K562 (cell line): Measurements from ENCODE around the gene RCL1. TPM values are rescaled to one million over a fixed set of nuclear protein-coding genes. Genes with fewer than 3 reads are reported as not detected.
A peak's percentile ranks its signal among the peaks of the same experiment; 100 is the strongest.

Experiments used
- GABPB2 ChIP-seq: fragments of 250-450 bp; sonication (Bioruptor Pico); conservative IDR thresholded peaks from 2 replicates; pipeline ENCODE4 v1.5.1; 2021; ENCODE audit warnings: mild to moderate bottlenecking
- LCOR ChIP-seq: sonication (generic); formaldehyde crosslinking; IDR thresholded peaks from 2 replicates; pipeline ENCODE4 v1.8.0; 2022; ENCODE audit warnings: mild to moderate bottlenecking, missing genetic modification reagents
- NR4A1 ChIP-seq, 2 experiments: fragments of 250-450 bp in 1 of 2; fragments of 450-650 bp in 1 of 2; sonication (Bioruptor Pico) in 1 of 2; IDR thresholded peaks; 2 replicates each; pipeline versions ENCODE4 v1.4.0 to v1.6.1; 2016 to 2020; ENCODE audit warnings: mild to moderate bottlenecking in 2 of 2, missing compliant biosample characterization in 1 of 2, missing genetic modification characterization in 1 of 2, moderate library complexity in 1 of 2
- STAG1 ChIP-seq: sonication (generic); formaldehyde crosslinking; IDR thresholded peaks from 2 replicates; pipeline ENCODE4 v1.5.0; 2020; ENCODE audit warnings: missing genetic modification reagents, borderline replicate concordance
- TOE1 ChIP-seq, 2 experiments: fragments of 450-650 bp in 1 of 2; sonication (generic) in 1 of 2; formaldehyde crosslinking in 1 of 2; IDR thresholded peaks; 2 replicates each; pipeline versions ENCODE4 v1.7.1 to v1.8.0; 2016 to 2022; ENCODE audit warnings: borderline replicate concordance in 2 of 2, mild to moderate bottlenecking in 2 of 2, antibody characterized with exemption in 1 of 2, inconsistent platforms in 1 of 2, low read depth in 1 of 2, missing genetic modification reagents in 1 of 2, moderate library complexity in 1 of 2
- ZKSCAN8 ChIP-seq: fragments of 200-800 bp; sonication (Bioruptor generic); IDR thresholded peaks from 2 replicates; pipeline ENCODE4 v1.6.1; 2016; ENCODE audit warnings: missing genetic modification characterization, missing compliant biosample characterization
- ZNF24 ChIP-seq: fragments of 450-650 bp; IDR thresholded peaks from 2 replicates; pipeline ENCODE4 v1.6.1; 2016
- polyA plus RNA-seq, 8 experiments: library from polyadenylated mRNA; depleted of rRNA in 4 of 8; stranded (reverse) in 5 of 8; unstranded in 3 of 8; fragments of >200 nt; fragmentation: Nextera tagmentation in 2 of 8; fragmentation: Illumina TruSeq in 1 of 8; extraction: Ambion mirVana in 2 of 8; extraction: Trizol in 1 of 8; gene quantifications; 2 replicates each; pipeline versions ENCODE4 v1.2.1 to v1.2.3, GENCODE V29; 2011 to 2014; ENCODE audit warnings: inconsistent platforms in 1 of 8, missing spikeins in 1 of 8
- total RNA-seq, 7 experiments: library from RNA; depleted of rRNA in 6 of 7; stranded (reverse); fragments of >200 nt in 6 of 7; fragmentation: Illumina TruSeq in 2 of 7; extraction: Trizol in 2 of 7; gene quantifications; 2 replicates each; pipeline versions ENCODE4 v1.2.1 to v1.2.3, GENCODE V29; 2011 to 2021; ENCODE audit warnings: low replicate concordance in 1 of 7
- TF ChIP-seq, protein P1 (sequence below): IDR thresholded peaks from 3 replicates; pipeline ENCODE4 v1.6.1; 2011; ENCODE audit warnings: borderline replicate concordance, mild to moderate bottlenecking, moderate library complexity; ENCODE audit not compliant: insufficient read length; ENCODE audit errors: extremely low read depth
- TF ChIP-seq, protein P2 (sequence below): fragments of 250-450 bp; sonication (Bioruptor Pico); IDR thresholded peaks from 2 replicates; pipeline ENCODE4 v1.4.0; 2020
- TF ChIP-seq, protein P3 (sequence below), 2 experiments: fragments of 450-650 bp; IDR thresholded peaks; 2 replicates each; pipeline ENCODE4 v1.6.1; 2016; ENCODE audit warnings: mild to moderate bottlenecking in 2 of 2, borderline replicate concordance in 1 of 2, low read depth in 1 of 2, moderate library complexity in 1 of 2

RCL1 gene
- total and polyA plus RNA-seq, 9 of the 15 experiments (the other 6 are each of a cell fraction or from before 2014, with no cell fraction given), result 24.0 to 67.7 (median 38.6) TPM

DNA sequence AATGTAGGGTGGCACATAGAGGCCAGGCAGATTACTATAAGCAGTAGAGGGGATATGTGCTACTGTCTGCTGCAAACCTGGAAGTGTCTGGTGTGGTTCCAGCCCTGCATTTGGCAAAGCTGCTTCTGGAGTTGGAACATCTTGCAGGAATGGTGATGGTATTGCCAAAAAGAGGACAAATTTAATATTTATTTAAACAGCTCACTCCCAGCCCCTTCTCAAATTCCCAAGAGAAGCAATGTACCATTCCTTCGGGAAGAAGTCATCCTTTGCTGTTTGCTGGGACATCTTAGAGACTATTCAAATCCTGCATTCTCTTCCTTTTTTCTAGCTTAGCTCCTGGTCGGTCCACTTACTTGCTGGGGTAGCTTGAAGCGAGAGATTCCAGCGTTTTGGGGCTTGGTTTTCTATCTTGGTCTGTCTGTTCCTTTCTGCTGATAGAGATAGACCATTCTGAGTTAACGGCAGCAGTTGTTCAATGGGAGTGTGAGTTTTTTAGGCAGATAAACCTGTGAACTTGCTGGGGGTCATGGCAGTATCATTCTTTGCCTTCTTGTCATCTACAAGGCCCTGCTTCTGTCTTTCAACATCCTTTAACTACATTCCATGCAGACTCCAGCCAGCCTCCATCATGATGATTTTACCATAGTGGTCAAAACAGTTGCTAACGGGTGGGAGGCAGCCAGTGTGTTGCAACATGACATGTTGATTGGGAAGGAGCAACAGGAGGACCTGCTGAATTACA, 69.9 kb downstream of the RCL1 start (continued):
- TF ChIP-seq GABPB2 (CRISPR knock-in tag) (no peak), TOE1 (IDR thresholded peaks at IDR 0.05; ENCODE audit: borderline replicate concordance) (0 out of 2 replicates have a peak, but pooled peaks have one; percentile 48), TOE1 (CRISPR knock-in tag; IDR thresholded peaks at IDR 0.05; ENCODE audit: borderline replicate concordance, low read depth) (no peak), ZKSCAN8 (peak; percentile 17; the same call in 1 of the 2 replicates), ZNF24 (peak; percentile 79; the same call in 1 of the 2 replicates), STAG1 (CRISPR knock-in tag) (no peak), NR4A1 (CRISPR knock-in tag; IDR thresholded peaks at IDR 0.05) (no peak), NR4A1 (tag; IDR thresholded peaks at IDR 0.05) (peak; percentile 78; the same call in 1 of the 2 replicates), LCOR (peak; percentile 85)
- TF ChIP-seq, protein P1, sequence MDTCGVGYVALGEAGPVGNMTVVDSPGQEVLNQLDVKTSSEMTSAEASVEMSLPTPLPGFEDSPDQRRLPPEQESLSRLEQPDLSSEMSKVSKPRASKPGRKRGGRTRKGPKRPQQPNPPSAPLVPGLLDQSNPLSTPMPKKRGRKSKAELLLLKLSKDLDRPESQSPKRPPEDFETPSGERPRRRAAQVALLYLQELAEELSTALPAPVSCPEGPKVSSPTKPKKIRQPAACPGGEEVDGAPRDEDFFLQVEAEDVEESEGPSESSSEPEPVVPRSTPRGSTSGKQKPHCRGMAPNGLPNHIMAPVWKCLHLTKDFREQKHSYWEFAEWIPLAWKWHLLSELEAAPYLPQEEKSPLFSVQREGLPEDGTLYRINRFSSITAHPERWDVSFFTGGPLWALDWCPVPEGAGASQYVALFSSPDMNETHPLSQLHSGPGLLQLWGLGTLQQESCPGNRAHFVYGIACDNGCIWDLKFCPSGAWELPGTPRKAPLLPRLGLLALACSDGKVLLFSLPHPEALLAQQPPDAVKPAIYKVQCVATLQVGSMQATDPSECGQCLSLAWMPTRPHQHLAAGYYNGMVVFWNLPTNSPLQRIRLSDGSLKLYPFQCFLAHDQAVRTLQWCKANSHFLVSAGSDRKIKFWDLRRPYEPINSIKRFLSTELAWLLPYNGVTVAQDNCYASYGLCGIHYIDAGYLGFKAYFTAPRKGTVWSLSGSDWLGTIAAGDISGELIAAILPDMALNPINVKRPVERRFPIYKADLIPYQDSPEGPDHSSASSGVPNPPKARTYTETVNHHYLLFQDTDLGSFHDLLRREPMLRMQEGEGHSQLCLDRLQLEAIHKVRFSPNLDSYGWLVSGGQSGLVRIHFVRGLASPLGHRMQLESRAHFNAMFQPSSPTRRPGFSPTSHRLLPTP, result no peak
- TF ChIP-seq, protein P2, sequence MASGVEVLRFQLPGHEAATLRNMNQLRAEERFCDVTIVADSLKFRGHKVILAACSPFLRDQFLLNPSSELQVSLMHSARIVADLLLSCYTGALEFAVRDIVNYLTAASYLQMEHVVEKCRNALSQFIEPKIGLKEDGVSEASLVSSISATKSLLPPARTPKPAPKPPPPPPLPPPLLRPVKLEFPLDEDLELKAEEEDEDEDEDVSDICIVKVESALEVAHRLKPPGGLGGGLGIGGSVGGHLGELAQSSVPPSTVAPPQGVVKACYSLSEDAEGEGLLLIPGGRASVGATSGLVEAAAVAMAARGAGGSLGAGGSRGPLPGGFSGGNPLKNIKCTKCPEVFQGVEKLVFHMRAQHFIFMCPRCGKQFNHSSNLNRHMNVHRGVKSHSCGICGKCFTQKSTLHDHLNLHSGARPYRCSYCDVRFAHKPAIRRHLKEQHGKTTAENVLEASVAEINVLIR (CRISPR knock-in tag), result no peak
- TF ChIP-seq, protein P3, sequence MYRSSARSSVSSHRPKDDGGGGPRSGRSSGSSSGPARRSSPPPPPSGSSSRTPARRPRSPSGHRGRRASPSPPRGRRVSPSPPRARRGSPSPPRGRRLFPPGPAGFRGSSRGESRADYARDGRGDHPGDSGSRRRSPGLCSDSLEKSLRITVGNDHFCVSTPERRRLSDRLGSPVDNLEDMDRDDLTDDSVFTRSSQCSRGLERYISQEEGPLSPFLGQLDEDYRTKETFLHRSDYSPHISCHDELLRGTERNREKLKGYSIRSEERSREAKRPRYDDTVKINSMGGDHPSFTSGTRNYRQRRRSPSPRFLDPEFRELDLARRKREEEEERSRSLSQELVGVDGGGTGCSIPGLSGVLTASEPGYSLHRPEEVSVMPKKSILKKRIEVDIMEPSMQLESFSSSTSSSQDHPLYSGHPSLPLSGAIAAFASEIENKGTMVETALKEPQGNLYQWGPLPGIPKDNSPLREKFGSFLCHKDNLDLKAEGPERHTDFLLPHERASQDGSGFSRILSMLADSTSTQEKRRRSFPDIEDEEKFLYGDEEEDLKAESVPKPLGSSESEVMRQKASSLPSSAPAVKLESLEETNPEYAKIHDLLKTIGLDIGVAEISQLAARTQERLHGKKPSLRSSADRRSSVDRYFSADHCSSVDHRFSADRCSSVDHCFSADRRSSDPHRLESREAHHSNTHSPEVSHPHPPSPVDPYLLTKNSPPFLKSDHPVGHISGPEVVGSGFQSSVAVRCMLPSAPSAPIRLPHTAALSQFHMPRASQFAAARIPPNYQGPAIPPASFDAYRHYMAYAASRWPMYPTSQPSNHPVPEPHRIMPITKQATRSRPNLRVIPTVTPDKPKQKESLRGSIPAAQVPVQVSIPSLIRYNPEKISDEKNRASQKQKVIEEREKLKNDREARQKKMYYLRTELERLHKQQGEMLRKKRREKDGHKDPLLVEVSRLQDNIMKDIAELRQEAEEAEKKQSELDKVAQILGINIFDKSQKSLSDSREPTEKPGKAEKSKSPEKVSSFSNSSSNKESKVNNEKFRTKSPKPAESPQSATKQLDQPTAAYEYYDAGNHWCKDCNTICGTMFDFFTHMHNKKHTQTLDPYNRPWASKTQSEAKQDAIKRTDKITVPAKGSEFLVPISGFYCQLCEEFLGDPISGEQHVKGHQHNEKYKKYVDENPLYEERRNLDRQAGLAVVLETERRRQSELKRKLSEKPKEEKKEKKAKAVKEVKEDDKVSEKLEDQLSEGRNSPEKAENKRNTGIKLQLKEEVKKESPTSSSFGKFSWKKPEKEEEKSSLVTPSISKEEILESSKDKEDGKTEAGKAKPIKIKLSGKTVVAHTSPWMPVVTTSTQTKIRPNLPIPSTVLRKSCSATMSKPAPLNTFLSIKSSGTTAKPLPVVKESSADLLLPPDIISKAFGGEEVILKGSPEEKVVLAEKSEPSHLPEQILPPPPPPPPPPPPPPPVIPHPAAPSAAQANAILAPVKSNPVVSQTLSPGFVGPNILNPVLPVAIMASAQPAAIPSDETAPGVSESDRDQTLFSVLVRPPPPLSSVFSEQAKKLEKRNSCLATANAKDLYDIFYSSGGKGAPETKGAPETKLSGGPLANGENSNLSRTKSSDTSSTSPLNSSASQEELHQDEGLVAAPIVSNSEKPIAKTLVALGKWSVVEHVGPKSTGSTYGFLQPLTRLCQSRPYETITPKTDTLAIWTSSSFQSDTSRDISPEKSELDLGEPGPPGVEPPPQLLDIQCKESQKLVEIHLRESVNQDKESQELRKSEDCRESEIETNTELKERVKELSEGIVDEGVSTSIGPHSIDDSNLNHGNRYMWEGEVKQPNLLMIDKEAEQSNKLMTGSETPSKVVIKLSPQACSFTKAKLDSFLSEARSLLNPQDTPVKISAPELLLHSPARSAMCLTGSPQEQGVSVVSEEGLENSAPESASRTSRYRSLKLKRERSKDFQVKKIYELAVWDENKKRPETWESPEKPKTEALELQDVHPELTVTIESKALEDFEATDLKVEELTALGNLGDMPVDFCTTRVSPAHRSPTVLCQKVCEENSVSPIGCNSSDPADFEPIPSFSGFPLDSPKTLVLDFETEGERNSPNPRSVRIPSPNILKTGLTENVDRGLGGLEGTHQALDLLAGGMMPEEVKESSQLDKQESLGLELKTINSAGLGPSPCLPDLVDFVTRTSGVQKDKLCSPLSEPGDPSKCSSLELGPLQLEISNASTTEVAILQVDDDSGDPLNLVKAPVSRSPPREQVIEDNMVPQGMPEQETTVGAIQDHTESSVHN (IDR thresholded peaks at IDR 0.05; ENCODE audit: borderline replicate concordance in 1 of 2, low read depth in 1 of 2), result no peak; a peak in 1 of 4 replicates
